GM19395 (cell line): Measurements from ENCODE around the gene BCR.
"Not testable (repeated sequence)": the region's sequence is repeated elsewhere in the genome, so short reads cannot be mapped to it uniquely, and the experiment has no call there.

Experiments used
- ATAC-seq: cut with Tn5 transposase; IDR thresholded peaks from one replicate; pipeline ENCODE4 v1.9.1; 2021; ENCODE audit warnings: mild to moderate bottlenecking, moderate library complexity; ENCODE audit not compliant: unreplicated experiment

The BCR gene

GRCh38 chr22:23309261-23309660, 129.0 kb downstream of the BCR start:
- not testable (repeated sequence) for ATAC-seq

- not testable (repeated sequence) for ATAC-seq
Measured at GRCh38 chr22:23310443-23311097, 130.3 kb downstream of the BCR start.

DNA sequence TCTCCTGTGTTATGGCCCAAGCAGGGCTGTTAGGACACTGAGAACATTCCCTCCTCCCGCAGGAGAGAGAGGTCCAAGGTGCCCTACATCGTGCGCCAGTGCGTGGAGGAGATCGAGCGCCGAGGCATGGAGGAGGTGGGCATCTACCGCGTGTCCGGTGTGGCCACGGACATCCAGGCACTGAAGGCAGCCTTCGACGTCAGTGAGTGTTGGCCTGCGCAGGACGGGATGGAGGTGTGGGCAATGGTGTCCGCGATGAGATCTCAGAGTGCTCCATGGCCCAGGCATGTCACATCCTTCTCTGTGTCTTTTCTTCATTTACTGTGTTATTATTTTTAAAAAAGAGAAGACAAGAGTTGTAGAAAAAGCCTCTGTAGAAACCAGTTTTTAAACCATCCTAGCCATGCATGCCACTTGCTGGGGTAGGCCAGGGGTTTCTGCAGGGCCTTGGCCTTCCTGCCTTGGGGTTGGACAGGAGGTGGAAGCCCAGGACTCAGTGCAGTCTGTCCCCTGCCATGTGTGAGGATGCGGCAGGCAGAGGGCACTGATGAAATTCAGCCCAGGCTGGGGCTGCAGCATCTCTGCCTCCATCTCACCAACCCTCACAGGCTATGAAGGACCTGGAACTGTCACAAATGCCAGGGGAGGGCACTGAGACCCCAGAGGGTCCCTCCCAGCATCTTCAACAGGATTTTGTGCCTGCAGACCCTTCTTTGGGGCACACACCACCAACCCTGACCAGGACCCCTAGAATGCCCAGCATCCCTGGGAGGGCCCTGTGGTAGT, 131.5 kb downstream of the BCR start:
- ATAC-seq: not testable (repeated sequence)

- ATAC-seq: no peak
Measured at GRCh38 chr22:23313791-23314567, 133.7 kb downstream of the BCR start.

DNA sequence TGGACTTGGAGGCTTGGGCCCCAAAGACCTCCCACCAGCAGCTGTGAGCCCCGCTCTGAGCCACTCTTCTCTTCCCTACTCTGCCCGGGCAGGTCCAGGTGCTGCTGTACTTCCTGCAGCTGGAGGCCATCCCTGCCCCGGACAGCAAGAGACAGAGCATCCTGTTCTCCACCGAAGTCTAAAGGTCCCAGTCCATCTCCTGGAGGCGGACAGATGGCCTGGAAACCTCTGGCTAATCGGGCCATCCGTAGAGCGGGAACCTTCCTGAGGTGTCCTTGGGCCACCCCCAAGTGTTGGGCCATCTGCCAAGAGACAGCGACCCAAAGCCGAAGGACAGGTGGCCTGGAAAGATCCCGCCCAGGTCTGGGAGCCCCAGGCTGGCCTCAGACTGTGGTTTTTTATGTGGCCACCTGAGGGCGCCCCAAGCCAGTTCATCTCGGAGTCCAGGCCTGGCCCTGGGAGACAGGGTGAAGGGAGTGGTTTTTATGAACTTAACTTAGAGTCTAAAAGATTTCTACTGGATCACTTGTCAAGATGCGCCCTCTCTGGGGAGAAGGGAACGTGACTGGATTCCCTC, 135.1 kb downstream of the BCR start:
- no peak for ATAC-seq

GRCh38 chr22:23316596-23316995, 136.3 kb downstream of the BCR start:
- ATAC-seq: not testable (repeated sequence)

GRCh38 chr22:23318316-23318715, 138.0 kb downstream of the BCR start:
- not testable (repeated sequence) for ATAC-seq

DNA sequence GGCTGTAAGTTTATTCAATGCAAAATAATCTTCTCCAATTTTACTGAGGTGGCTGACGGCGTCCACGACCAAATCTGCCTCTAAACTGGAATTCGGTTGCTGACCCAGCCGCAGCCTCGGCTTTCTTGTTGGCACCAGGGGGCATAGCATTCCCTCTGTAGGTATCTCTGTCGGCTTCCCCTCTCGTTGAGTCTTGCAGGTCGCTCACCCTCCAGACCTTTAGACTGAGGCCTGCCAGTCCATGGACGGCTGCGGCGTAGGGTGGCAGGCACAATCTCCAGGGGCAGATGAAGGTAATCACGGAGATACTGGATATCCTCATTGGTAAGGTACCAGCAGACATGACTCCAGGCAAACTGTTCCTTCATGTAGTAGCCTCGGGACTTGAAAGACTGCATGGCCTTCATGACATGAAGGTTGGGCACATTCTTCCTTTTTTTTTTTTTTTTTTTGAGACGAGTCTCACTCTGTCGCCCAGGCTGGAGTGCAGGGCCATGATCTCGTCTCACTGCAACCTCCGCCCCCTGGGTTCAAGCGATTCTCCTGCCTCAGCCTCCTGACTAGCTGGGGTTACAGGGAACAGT, 142.3 kb downstream of the BCR start:
- ATAC-seq: not testable (repeated sequence)

DNA sequence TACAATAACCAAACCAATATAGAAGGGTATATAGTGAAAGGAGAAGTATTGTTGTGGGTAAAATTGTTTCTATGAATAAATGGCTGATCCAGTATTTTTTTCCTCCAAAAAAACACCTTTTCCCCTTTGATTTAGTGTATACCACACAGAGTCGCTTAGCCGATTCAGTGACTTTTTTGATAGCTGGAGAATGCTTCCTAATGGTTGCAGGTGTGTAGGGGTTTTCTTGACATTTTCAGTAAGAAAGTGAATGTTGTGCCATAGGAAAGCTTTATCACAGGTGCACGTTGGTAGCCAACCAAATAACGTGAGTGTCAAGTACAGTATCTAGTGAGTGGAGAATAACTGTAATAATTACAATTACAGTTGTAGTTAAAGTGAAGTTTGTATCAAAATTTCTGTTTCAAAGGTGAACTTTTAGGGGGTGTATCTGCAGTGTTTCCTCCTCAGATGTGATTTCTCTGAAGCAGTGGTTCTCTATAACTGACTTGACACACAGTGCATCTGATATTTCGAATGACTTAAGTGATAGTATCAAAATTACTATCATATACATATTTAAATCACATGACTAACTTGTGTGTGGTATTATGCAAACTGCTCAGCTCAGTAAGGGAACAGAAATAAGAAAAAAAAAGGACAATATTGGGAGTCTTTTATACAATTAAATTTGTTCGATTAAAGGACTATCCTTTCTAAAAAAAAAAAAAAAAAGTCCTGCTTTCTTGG, 143.8 kb downstream of the BCR start:
- not testable (repeated sequence) for ATAC-seq

DNA sequence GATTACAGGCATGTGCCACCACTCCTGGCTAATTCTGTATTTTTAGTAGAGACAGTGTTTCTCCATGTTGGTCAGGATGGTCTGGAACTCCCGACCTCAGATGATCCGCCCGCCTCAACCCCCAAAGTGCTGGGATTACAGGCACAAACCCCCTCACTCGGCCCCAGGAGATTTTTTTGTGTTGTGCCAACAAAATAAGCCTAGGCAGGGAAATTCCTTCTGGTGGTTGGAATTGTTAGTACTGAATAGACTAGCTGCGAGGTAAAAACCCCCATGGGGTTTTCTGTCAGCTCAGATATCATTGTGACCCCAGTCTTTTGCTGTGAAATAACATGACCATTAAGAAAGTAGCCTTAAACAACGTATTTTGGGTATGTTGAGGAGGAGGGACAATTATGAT, 144.9 kb downstream of the BCR start:
- ATAC-seq: no peak

DNA sequence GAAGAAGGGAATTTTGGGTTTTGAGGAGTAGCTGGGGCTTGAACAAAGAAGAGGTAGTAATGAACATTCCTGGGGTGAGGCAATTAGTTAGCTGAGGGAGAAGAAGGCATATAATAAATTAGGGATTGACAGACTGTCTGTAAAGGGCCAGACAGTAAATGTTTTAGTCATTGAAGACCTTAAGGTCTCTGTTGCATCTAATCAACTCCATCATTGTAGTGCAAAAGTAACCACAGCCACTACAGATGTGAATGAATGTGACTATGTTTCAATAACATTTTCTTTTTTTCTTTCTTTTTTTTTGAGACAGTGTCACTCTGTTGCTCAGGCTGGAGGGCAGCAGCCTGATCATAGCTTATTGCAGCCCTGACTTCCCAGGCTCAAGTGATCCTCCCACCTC, 153.5 kb downstream of the BCR start:
- ATAC-seq: not testable (repeated sequence)

DNA sequence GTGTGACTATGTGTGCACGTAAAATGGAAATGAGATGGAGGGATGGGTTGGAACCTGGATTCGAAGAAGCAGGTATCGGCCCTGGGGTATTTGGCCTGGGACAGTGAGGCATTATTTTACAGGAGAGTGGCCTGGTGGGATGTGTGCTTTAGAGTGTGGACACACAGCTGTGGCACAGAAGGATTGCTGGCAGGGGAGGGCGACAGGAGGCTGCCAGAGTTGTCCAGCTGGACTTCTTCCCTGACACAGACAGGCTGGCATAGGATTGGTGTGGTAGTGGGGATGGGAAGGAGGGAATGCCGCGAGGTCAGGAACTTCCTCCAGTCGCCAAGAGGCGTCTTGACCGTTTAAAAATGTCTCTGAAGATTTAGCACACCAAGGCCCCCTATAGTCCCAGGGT, 157.4 kb downstream of the BCR start:
- ATAC-seq: not testable (repeated sequence)

GRCh38 chr22:23341942-23342695, 161.8 kb downstream of the BCR start:
- not testable (repeated sequence) for ATAC-seq

GRCh38 chr22:23351321-23351720, 171.0 kb downstream of the BCR start:
- no peak for ATAC-seq

- ATAC-seq: no peak
Measured at GRCh38 chr22:23353004-23353403, 172.7 kb downstream of the BCR start.

GRCh38 chr22:23353696-23354095, 173.4 kb downstream of the BCR start:
- no peak for ATAC-seq

DNA sequence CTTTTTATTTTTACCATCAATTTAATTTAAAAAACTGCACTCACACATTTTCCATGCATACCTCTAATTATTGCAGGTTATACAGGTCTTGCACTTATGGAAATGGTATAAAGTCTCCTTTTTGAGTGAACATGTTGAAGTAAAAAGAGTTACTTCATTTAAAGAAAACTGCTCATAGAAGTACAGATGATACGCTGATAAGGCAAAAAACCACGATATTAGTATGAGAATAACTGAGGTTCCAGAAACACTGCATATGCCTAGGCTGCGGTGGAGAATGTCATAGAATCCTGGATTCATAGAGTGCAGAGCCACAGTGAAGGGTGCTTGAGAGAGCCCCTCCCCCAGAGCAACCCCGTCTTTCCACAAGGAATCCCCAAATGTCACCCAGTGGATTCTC, 175.8 kb downstream of the BCR start:
- ATAC-seq: no peak

GRCh38 chr22:23357053-23357452, 176.7 kb downstream of the BCR start:
- ATAC-seq: no peak

DNA sequence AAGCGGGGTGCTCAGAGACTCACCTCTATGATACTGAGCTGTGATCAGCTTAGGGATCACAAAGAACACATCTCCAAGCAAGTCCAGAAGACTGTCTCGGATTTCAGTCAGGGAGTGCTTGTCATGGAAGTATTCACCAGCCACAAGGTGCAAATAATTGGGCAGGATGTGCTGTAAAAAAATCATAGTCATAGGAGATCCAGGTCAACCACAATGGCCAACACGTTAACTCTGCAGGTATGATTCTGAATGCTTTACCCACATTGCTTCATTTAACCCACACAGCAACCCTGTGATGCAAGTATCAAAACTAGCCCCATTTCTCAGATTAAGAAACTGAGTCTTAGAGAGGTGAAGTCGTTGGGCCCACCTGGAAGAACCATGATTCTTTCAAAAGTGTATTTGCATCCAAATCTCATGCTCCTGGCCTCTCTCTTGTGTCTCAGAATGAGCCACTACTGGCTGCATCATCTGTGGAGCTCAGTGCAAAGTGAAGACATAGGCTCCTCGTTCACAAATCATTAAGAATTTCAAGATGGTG, 179.3 kb downstream of the BCR start:
- ATAC-seq: no peak
